HAP-1 (cell line): ENCODE measurements around the gene FYB1.
A peak's percentile ranks its signal among the peaks of the same experiment; 100 is the strongest.

Experiments used
- DNase-seq, 2 experiments: peaks; one replicate each; pipeline ENCODE4 v3.0.0-alpha.2; 2016 to 2020; ENCODE audit warnings: low spot score in 2 of 2
- H3K27me3 ChIP-seq: fragments of 250-450 bp; sonication (Bioruptor Pico); 2 replicates; pipeline ENCODE4 v1.5.1; 2020; ENCODE audit warnings: low read depth, mild to moderate bottlenecking, moderate library complexity
- H3K36me3 ChIP-seq: fragments of 250-450 bp; sonication (Bioruptor Pico); replicated peaks from 2 replicates; pipeline ENCODE4 v1.5.1; 2020; ENCODE audit warnings: mild to moderate bottlenecking
- H3K4me1 ChIP-seq: fragments of 250-450 bp; sonication (Bioruptor Pico); 2 replicates; pipeline ENCODE4 v1.5.1; 2020; ENCODE audit warnings: mild to moderate bottlenecking
- H3K4me3 ChIP-seq: fragments of 250-450 bp; sonication (Bioruptor Pico); 2 replicates; pipeline ENCODE4 v1.5.1; 2020; ENCODE audit warnings: mild to moderate bottlenecking, moderate library complexity
- H3K9me3 ChIP-seq: fragments of 250-450 bp; sonication (Bioruptor Pico); 2 replicates; pipeline ENCODE4 v1.5.1; 2020; ENCODE audit warnings: mild to moderate bottlenecking, moderate library complexity
- in situ Hi-C: fragments of 300-500 bp; cut with MboI; formaldehyde crosslinking; loops from 3 replicates; pipeline ENCODE4 v1.14.3; 2020; ENCODE audit warnings: low sequenced_read_pairs, inconsistent platforms, mixed read lengths

The FYB1 gene

GRCh38 chr5:39140558-39141168 is 78.7 kb downstream of the FYB1 start:
- no peak for DNase-seq
- Histone ChIP-seq H3K4me1 (no peaks in the 10 kb centered on the region), H3K36me3 (no peaks in the 10 kb centered on the region), H3K9me3 (no peaks in the 10 kb centered on the region), H3K4me3 (no peak overlapping the region), H3K27me3 (peaks cover 3% of the 10 kb centered on the region)
- in situ Hi-C loops: no loop called here

- no peaks in the 10 kb centered on the region for H3K36me3 ChIP-seq
- DNase-seq: no peak
- in situ Hi-C loops: no loop called here
These were observed 80.5 kb downstream of the FYB1 start for GRCh38 chr5:39138892-39139291.

GRCh38 chr5:39137819-39138451 is 81.4 kb downstream of the FYB1 start:
- in situ Hi-C loops: no loop called here
- Histone ChIP-seq H3K9me3 (no peaks in the 10 kb centered on the region), H3K36me3 (no peaks in the 10 kb centered on the region), H3K27me3 (peaks cover 7% of the 10 kb centered on the region; the same call in 1 of the 2 replicates), H3K4me1 (no peaks in the 10 kb centered on the region), H3K4me3 (no peak overlapping the region)
- DNase-seq: peak in 1 of 2 experiments; percentile 8

More at GRCh38 chr5:39138892-39139291, 80.5 kb downstream of the FYB1 start:
- no peaks in the 10 kb centered on the region for H3K9me3 ChIP-seq
- H3K27me3 ChIP-seq: peaks cover 5% of the 10 kb centered on the region; the same call in 1 of the 2 replicates
- H3K4me1 ChIP-seq: no peaks in the 10 kb centered on the region
- no peak overlapping the region for H3K4me3 ChIP-seq

GRCh38 chr5:39137391-39137790 is 82.0 kb downstream of the FYB1 start:
- H3K4me1 ChIP-seq: no peaks in the 10 kb centered on the region
- H3K4me3 ChIP-seq: no peak overlapping the region
- no peaks in the 10 kb centered on the region for H3K36me3 ChIP-seq
- H3K27me3 ChIP-seq: peaks cover 7% of the 10 kb centered on the region; the same call in 1 of the 2 replicates
- H3K9me3 ChIP-seq: no peaks in the 10 kb centered on the region
- in situ Hi-C loops: no loop called here
- DNase-seq: no peak

- Histone ChIP-seq H3K36me3 (no peaks in the 10 kb centered on the region), H3K9me3 (no peaks in the 10 kb centered on the region), H3K4me3 (no peak overlapping the region), H3K27me3 (peaks cover 5% of the 10 kb centered on the region; the same call in 1 of the 2 replicates), H3K4me1 (no peaks in the 10 kb centered on the region)
- in situ Hi-C loops: no loop called here
- no peak for DNase-seq
These were observed 86.6 kb downstream of the FYB1 start for GRCh38 chr5:39132792-39133191.

- no peak for DNase-seq
- H3K9me3 ChIP-seq: no peaks in the 10 kb centered on the region
- no peaks in the 10 kb centered on the region for H3K4me1 ChIP-seq
- in situ Hi-C loops: no loop called here
- no peak overlapping the region for H3K4me3 ChIP-seq
- peaks cover 5% of the 10 kb centered on the region; the same call in 1 of the 2 replicates for H3K27me3 ChIP-seq
- H3K36me3 ChIP-seq: no peaks in the 10 kb centered on the region
These were observed 87.3 kb downstream of the FYB1 start for GRCh38 chr5:39132128-39132447.

GRCh38 chr5:39131210-39132127 is 87.9 kb downstream of the FYB1 start:
- in situ Hi-C loops: no loop called here
- Histone ChIP-seq H3K36me3 (no peaks in the 10 kb centered on the region), H3K4me3 (no peak overlapping the region), H3K4me1 (no peaks in the 10 kb centered on the region), H3K27me3 (peaks cover 5% of the 10 kb centered on the region; the same call in 1 of the 2 replicates), H3K9me3 (no peaks in the 10 kb centered on the region)
- no peak for DNase-seq

- Histone ChIP-seq H3K36me3 (no peaks in the 10 kb centered on the region), H3K4me3 (no peak overlapping the region), H3K4me1 (no peaks in the 10 kb centered on the region), H3K9me3 (no peaks in the 10 kb centered on the region), H3K27me3 (peaks cover 5% of the 10 kb centered on the region)
- DNase-seq: no peak
- in situ Hi-C loops: no loop called here
These were observed 88.6 kb downstream of the FYB1 start for GRCh38 chr5:39130716-39131115.

GRCh38 chr5:39121922-39122321 is 97.4 kb downstream of the FYB1 start:
- Histone ChIP-seq H3K4me3 (no peak overlapping the region), H3K27me3 (peaks cover 9% of the 10 kb centered on the region), H3K9me3 (no peaks in the 10 kb centered on the region), H3K4me1 (no peaks in the 10 kb centered on the region), H3K36me3 (no peaks in the 10 kb centered on the region)
- no peak for DNase-seq
- in situ Hi-C loops: no loop called here

GRCh38 chr5:39121315-39121714 is 98.0 kb downstream of the FYB1 start:
- in situ Hi-C loops: no loop called here
- Histone ChIP-seq H3K4me3 (no peak overlapping the region), H3K27me3 (peaks cover 9% of the 10 kb centered on the region), H3K9me3 (no peaks in the 10 kb centered on the region), H3K4me1 (no peaks in the 10 kb centered on the region), H3K36me3 (no peaks in the 10 kb centered on the region)
- DNase-seq: no peak

GRCh38 chr5:39120052-39120420 is 99.3 kb downstream of the FYB1 start:
- in situ Hi-C loops: no loop called here
- H3K36me3 ChIP-seq: no peaks in the 10 kb centered on the region
- H3K4me1 ChIP-seq: no peaks in the 10 kb centered on the region
- H3K4me3 ChIP-seq: no peak overlapping the region
- H3K27me3 ChIP-seq: peaks cover 9% of the 10 kb centered on the region
- DNase-seq: no peak
- H3K9me3 ChIP-seq: no peaks in the 10 kb centered on the region

GRCh38 chr5:39119404-39120051 is 99.8 kb downstream of the FYB1 start:
- DNase-seq: no peak
- no peaks in the 10 kb centered on the region for H3K36me3 ChIP-seq
- no peak overlapping the region for H3K4me3 ChIP-seq
- no peaks in the 10 kb centered on the region for H3K4me1 ChIP-seq
- peaks cover 9% of the 10 kb centered on the region for H3K27me3 ChIP-seq
- in situ Hi-C loops: no loop called here
- H3K9me3 ChIP-seq: no peaks in the 10 kb centered on the region

- in situ Hi-C loops: no loop called here
- peaks cover 9% of the 10 kb centered on the region for H3K27me3 ChIP-seq
- no peak for DNase-seq
- H3K9me3 ChIP-seq: no peaks in the 10 kb centered on the region
- no peak overlapping the region for H3K4me3 ChIP-seq
- H3K4me1 ChIP-seq: no peaks in the 10 kb centered on the region
- H3K36me3 ChIP-seq: no peaks in the 10 kb centered on the region
These were observed 100.7 kb downstream of the FYB1 start for GRCh38 chr5:39118638-39119037.
